ENCODE measurements around the gene DMXL1. TPM values are rescaled to one million over a fixed set of nuclear protein-coding genes. Genes with fewer than 3 reads are reported as not detected.

Gene DMXL1
- total RNA-seq, 1 donor from 2014 or later = 22.3 TPM

DNA sequence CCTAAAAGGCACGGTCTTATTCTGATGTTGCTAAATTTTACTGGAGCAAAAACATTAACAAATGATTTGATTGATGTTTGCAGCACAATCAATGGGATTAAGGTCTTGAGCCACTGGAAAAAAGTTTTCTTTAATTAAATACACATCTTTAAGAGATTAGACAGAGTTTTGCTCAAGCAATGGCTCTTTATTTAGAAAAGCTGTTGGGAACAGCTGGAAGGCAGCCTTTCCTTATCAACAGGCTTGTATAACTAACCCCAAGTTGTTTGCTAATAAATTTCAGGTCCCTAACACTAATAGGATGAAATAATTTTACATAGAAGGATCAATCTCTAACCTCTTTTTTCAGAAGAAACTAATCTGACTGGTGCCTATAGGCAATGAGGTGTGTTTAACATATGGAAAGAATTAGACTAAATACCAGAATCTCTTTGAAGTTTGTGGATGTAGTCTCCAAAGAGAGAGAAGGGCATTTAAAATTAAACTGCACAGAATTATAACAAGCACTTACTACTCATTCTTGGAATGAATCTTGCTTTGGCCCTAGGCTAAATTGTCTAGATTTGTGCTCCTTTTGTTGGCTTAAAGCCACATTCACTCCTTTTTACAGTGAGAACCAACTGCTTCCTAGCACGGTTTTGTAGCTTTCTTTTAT, 217.6 kb downstream of the DMXL1 start:
- intact Hi-C loops (cut with micrococcal nuclease) = loop anchor here (10.0 kb wide), 1 partner anchor 126 kb away; no protein-coding TSS in a partner anchor
- Histone ChIP-seq H3K4me1 (peaks cover 58% of the 10 kb centered on the region), H3K4me3 (no peak overlapping the region)

GRCh38 chr5:119289438-119290044, 218.7 kb downstream of the DMXL1 start:
- Histone ChIP-seq H3K4me1 (peaks cover 58% of the 10 kb centered on the region), H3K27ac (replicated peaks) (no peak overlapping the region), H3K36me3 (no peaks in the 10 kb centered on the region), H3K9me3 (replicated peaks) (no peaks in the 10 kb centered on the region), H3K4me3 (no peak overlapping the region), H3K27me3 (ENCODE audit: low read depth) (no peaks in the 10 kb centered on the region)
- DNase-seq = no peak
- intact Hi-C loops (cut with micrococcal nuclease) = loop anchor here (10.0 kb wide), 1 partner anchor 125 kb away; no protein-coding TSS in a partner anchor
- TF ChIP-seq CTCF (IDR thresholded peaks at IDR 0.05; ENCODE audit: borderline replicate concordance) = no peak

More for the DNA sequence above, 217.6 kb downstream of the DMXL1 start:
- no peaks in the 10 kb centered on the region for H3K36me3 ChIP-seq
- H3K27me3 ChIP-seq (ENCODE audit: low read depth) = no peaks in the 10 kb centered on the region
- H3K27ac ChIP-seq (replicated peaks) = no peak overlapping the region
- DNase-seq = no peak
- no peaks in the 10 kb centered on the region for H3K9me3 ChIP-seq (replicated peaks)
- TF ChIP-seq CTCF (IDR thresholded peaks at IDR 0.05; ENCODE audit: borderline replicate concordance) = no peak

GRCh38 chr5:119290161-119290569, 219.3 kb downstream of the DMXL1 start:
- intact Hi-C loops (cut with micrococcal nuclease) = no loop called here
- Histone ChIP-seq H3K9me3 (replicated peaks) (no peaks in the 10 kb centered on the region), H3K4me3 (no peak overlapping the region), H3K36me3 (no peaks in the 10 kb centered on the region), H3K27me3 (ENCODE audit: low read depth) (no peaks in the 10 kb centered on the region), H3K4me1 (peaks cover 52% of the 10 kb centered on the region), H3K27ac (replicated peaks) (no peak overlapping the region)
- no peak for DNase-seq
- TF ChIP-seq CTCF (IDR thresholded peaks at IDR 0.05; ENCODE audit: borderline replicate concordance) = no peak

- intact Hi-C loops (cut with micrococcal nuclease) = no loop called here
- no peaks in the 10 kb centered on the region for H3K36me3 ChIP-seq
- peaks cover 47% of the 10 kb centered on the region for H3K4me1 ChIP-seq
- no peaks in the 10 kb centered on the region for H3K9me3 ChIP-seq (replicated peaks)
- TF ChIP-seq CTCF (IDR thresholded peaks at IDR 0.05; ENCODE audit: borderline replicate concordance) = no peak
- no peaks in the 10 kb centered on the region for H3K27me3 ChIP-seq (ENCODE audit: low read depth)
- no peak overlapping the region for H3K27ac ChIP-seq (replicated peaks)
- DNase-seq = no peak
- no peak overlapping the region for H3K4me3 ChIP-seq
Observed at GRCh38 chr5:119290607-119291006, 219.7 kb downstream of the DMXL1 start.

DNA sequence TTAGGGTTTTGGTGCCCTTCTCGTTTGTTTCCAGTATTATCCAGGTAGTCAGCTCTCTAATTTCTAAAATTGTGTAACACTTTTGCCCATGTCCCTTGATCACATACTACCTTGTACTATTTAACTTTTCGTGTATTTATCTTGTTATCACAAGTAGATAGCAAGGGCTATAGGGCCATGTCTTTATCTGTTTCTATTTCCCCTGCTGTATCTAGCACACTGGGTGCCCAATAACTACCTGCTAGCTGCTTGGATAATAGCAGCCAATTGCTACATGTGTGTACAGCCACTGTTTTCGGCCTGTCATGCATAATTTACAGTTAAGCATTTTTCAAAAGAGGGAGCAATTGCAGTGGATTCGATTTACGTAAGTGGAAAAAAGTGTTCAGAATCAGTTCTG, 220.2 kb downstream of the DMXL1 start:
- H3K9me3 ChIP-seq (replicated peaks) = no peaks in the 10 kb centered on the region
- no peak overlapping the region for H3K4me3 ChIP-seq
- H3K4me1 ChIP-seq = peaks cover 43% of the 10 kb centered on the region
- TF ChIP-seq CTCF (IDR thresholded peaks at IDR 0.05; ENCODE audit: borderline replicate concordance) = no peak
- DNase-seq = no peak
- no peaks in the 10 kb centered on the region for H3K36me3 ChIP-seq
- no peaks in the 10 kb centered on the region for H3K27me3 ChIP-seq (ENCODE audit: low read depth)
- no peak overlapping the region for H3K27ac ChIP-seq (replicated peaks)
- intact Hi-C loops (cut with micrococcal nuclease) = no loop called here

All from left ventricle myocardium inferior (tissue), 1 donor.